ENCODE measurements around the gene SCYGR8. TPM values are rescaled to one million over a fixed set of nuclear protein-coding genes. Genes with fewer than 3 reads are reported as not detected.
"Not testable (repeated sequence)": the region's sequence is repeated elsewhere in the genome, so short reads cannot be mapped to it uniquely, and the experiment has no call there.

The SCYGR8 gene
- total RNA-seq, 1 experiment from 2014 or later, result not detected

DNA sequence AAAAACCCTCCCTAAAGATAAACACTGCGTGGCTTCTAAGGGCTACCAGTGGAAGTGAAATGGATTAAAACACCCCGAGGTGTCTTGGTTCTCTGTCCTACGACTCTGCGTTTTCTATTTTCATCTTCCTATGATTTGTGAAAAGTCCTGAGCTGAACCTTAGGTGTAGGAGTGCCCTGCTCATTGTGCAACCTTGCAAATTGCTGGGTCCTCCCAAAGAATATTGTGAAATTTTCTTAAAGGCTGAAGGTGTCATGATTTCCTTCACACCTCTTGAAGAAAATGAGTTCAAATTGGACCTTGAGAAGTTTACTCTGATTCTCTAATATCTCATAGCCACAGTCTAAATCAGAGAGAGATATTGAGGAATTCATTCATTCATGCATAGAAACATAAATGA is 26.1 kb upstream of the SCYGR8 start:
- no peaks in the 10 kb centered on the region for H3K9me3 ChIP-seq (ENCODE audit: control insufficient read depth, insufficient read depth, low read depth, low read length)
- no peak overlapping the region for H3K4me3 ChIP-seq (ENCODE audit: low read depth in 2 of 2, low read length in 2 of 2)
- ATAC-seq (no peak), DNase-seq (ENCODE audit: low read depth, low spot score) (no peak)
- no peak for TF ChIP-seq SIN3A (IDR thresholded peaks at IDR 0.05; ENCODE audit: borderline replicate concordance, insufficient read depth, low read depth, low read length)
- TF ChIP-seq TCF7L2 (IDR thresholded peaks at IDR 0.05; ENCODE audit: low read depth, low read length), result no peak
- TF ChIP-seq, protein P1, sequence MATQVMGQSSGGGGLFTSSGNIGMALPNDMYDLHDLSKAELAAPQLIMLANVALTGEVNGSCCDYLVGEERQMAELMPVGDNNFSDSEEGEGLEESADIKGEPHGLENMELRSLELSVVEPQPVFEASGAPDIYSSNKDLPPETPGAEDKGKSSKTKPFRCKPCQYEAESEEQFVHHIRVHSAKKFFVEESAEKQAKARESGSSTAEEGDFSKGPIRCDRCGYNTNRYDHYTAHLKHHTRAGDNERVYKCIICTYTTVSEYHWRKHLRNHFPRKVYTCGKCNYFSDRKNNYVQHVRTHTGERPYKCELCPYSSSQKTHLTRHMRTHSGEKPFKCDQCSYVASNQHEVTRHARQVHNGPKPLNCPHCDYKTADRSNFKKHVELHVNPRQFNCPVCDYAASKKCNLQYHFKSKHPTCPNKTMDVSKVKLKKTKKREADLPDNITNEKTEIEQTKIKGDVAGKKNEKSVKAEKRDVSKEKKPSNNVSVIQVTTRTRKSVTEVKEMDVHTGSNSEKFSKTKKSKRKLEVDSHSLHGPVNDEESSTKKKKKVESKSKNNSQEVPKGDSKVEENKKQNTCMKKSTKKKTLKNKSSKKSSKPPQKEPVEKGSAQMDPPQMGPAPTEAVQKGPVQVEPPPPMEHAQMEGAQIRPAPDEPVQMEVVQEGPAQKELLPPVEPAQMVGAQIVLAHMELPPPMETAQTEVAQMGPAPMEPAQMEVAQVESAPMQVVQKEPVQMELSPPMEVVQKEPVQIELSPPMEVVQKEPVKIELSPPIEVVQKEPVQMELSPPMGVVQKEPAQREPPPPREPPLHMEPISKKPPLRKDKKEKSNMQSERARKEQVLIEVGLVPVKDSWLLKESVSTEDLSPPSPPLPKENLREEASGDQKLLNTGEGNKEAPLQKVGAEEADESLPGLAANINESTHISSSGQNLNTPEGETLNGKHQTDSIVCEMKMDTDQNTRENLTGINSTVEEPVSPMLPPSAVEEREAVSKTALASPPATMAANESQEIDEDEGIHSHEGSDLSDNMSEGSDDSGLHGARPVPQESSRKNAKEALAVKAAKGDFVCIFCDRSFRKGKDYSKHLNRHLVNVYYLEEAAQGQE (IDR thresholded peaks at IDR 0.05; ENCODE audit: insufficient read depth in 1 of 2, low read depth in 2 of 2, low read length in 1 of 2), result no peak
- no peak for TF ChIP-seq POLR2AphosphoS5 (IDR thresholded peaks at IDR 0.05; ENCODE audit: low read depth, low read length)
- TF ChIP-seq, protein P2, sequence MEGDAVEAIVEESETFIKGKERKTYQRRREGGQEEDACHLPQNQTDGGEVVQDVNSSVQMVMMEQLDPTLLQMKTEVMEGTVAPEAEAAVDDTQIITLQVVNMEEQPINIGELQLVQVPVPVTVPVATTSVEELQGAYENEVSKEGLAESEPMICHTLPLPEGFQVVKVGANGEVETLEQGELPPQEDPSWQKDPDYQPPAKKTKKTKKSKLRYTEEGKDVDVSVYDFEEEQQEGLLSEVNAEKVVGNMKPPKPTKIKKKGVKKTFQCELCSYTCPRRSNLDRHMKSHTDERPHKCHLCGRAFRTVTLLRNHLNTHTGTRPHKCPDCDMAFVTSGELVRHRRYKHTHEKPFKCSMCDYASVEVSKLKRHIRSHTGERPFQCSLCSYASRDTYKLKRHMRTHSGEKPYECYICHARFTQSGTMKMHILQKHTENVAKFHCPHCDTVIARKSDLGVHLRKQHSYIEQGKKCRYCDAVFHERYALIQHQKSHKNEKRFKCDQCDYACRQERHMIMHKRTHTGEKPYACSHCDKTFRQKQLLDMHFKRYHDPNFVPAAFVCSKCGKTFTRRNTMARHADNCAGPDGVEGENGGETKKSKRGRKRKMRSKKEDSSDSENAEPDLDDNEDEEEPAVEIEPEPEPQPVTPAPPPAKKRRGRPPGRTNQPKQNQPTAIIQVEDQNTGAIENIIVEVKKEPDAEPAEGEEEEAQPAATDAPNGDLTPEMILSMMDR (IDR thresholded peaks at IDR 0.05), result no peak
- BruUV-seq (replicated peaks), result no TSS peak
- in situ Hi-C loops (cut with HindIII; ENCODE audit: low pct_unique_long_range_greater_than_20kb, low sequenced_read_pairs) (no loop called here), intact Hi-C loops (cut with micrococcal nuclease; ENCODE audit: unreplicated experiment) (no loop called here)
- no peaks in the 10 kb centered on the region for H3K36me3 ChIP-seq (ENCODE audit: control insufficient read depth, insufficient read depth, low read length)
- ChIA-PET POLR2A (no interaction called here), CTCF (no interaction called here)
- H3K4me1 ChIP-seq (ENCODE audit: control insufficient read depth, insufficient read depth, low read length), result no peaks in the 10 kb centered on the region
- H3K27me3 ChIP-seq (ENCODE audit: control insufficient read depth, insufficient read depth, low read length), result no peaks in the 10 kb centered on the region
- no peak overlapping the region for H3K27ac ChIP-seq (ENCODE audit: low read length)

DNA sequence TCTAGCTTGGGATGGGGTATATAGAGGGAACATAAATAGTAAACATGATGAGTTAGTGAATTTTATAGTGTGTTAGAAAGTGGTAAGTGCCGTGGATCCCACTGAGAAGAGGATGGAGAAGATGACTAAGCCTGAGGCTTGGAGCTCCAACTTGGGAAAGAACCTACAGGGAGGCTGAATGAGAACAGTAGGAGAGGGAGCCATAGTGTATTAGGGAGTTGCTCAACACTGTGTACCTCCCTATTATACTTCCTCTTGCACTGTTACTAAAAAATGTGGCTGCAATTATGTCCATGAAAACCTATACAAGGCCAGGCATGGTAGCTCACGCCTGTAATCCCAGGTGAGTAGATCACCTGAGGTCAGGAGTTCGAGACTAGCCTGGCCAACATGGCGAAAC is 25.0 kb upstream of the SCYGR8 start:
- H3K9me3 ChIP-seq (ENCODE audit: control insufficient read depth, insufficient read depth, low read depth, low read length), result no peaks in the 10 kb centered on the region
- no peak for DNase-seq (ENCODE audit: low read depth, low spot score)
- no peaks in the 10 kb centered on the region for H3K36me3 ChIP-seq (ENCODE audit: control insufficient read depth, insufficient read depth, low read length)
- intact Hi-C loops (cut with micrococcal nuclease; ENCODE audit: unreplicated experiment) (no loop called here), in situ Hi-C loops (cut with HindIII; ENCODE audit: low pct_unique_long_range_greater_than_20kb, low sequenced_read_pairs) (no loop called here)
- H3K27ac ChIP-seq (ENCODE audit: low read length), result no peak overlapping the region
- ChIA-PET CTCF (no interaction called here), POLR2A (no interaction called here)
- TF ChIP-seq, protein P2 (IDR thresholded peaks at IDR 0.05), result no peak
- TF ChIP-seq POLR2AphosphoS5 (IDR thresholded peaks at IDR 0.05; ENCODE audit: low read depth, low read length), result no peak
- TF ChIP-seq, protein P1 (IDR thresholded peaks at IDR 0.05; ENCODE audit: insufficient read depth in 1 of 2, low read depth in 2 of 2, low read length in 1 of 2), result no peak
- no peak for TF ChIP-seq SIN3A (IDR thresholded peaks at IDR 0.05; ENCODE audit: borderline replicate concordance, insufficient read depth, low read depth, low read length)
- TF ChIP-seq TCF7L2 (IDR thresholded peaks at IDR 0.05; ENCODE audit: low read depth, low read length), result no peak
- BruUV-seq (replicated peaks), result no TSS peak
- H3K4me1 ChIP-seq (ENCODE audit: control insufficient read depth, insufficient read depth, low read length), result no peaks in the 10 kb centered on the region
- no peak overlapping the region for H3K4me3 ChIP-seq (ENCODE audit: low read depth in 2 of 2, low read length in 2 of 2)
- H3K27me3 ChIP-seq (ENCODE audit: control insufficient read depth, insufficient read depth, low read length), result peaks cover 3% of the 10 kb centered on the region; the same call in 1 of the 2 replicates
- no peak for ATAC-seq

DNA sequence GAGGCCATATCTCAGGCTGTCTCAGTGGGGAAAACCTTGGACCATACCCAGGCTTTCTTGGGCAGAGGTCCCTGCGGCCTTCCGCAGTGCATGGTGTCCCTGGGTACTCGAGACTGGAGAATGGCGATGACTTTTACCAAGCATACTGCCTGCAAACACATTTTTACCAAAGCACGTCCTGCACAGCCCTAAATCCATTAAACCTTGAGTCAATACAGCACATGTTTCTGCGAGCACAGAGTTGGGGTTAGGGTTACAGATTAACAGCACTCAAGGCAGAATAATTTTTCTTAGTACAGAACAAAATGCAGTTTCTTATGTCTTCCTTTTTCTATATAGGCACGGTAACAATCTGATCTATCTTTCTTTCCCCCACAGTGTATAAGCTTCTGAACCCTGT is 22.9 kb upstream of the SCYGR8 start:
- H3K4me1 ChIP-seq (ENCODE audit: control insufficient read depth, insufficient read depth, low read length); in situ Hi-C loops (cut with HindIII; ENCODE audit: low pct_unique_long_range_greater_than_20kb, low sequenced_read_pairs); H3K9me3 ChIP-seq (ENCODE audit: control insufficient read depth, insufficient read depth, low read depth, low read length); H3K4me3 ChIP-seq (ENCODE audit: low read depth in 2 of 2, low read length in 2 of 2); ATAC-seq; POLR2A ChIA-PET; H3K36me3 ChIP-seq (ENCODE audit: control insufficient read depth, insufficient read depth, low read length); H3K27ac ChIP-seq (ENCODE audit: low read length); H3K27me3 ChIP-seq (ENCODE audit: control insufficient read depth, insufficient read depth, low read length); BruUV-seq (replicated peaks); DNase-seq (ENCODE audit: low read depth, low spot score); CTCF ChIA-PET; intact Hi-C loops (cut with micrococcal nuclease; ENCODE audit: unreplicated experiment): not testable (repeated sequence)

Data from Panc1 (cell line).